HG03159 (cell line): ENCODE results near the gene SRPX2.

Experiments used
- ATAC-seq: cut with Tn5 transposase; IDR thresholded peaks from one replicate; pipeline ENCODE4 v1.9.1; 2021; ENCODE audit warnings: mild to moderate bottlenecking, moderate library complexity; ENCODE audit not compliant: unreplicated experiment

SRPX2 gene

DNA sequence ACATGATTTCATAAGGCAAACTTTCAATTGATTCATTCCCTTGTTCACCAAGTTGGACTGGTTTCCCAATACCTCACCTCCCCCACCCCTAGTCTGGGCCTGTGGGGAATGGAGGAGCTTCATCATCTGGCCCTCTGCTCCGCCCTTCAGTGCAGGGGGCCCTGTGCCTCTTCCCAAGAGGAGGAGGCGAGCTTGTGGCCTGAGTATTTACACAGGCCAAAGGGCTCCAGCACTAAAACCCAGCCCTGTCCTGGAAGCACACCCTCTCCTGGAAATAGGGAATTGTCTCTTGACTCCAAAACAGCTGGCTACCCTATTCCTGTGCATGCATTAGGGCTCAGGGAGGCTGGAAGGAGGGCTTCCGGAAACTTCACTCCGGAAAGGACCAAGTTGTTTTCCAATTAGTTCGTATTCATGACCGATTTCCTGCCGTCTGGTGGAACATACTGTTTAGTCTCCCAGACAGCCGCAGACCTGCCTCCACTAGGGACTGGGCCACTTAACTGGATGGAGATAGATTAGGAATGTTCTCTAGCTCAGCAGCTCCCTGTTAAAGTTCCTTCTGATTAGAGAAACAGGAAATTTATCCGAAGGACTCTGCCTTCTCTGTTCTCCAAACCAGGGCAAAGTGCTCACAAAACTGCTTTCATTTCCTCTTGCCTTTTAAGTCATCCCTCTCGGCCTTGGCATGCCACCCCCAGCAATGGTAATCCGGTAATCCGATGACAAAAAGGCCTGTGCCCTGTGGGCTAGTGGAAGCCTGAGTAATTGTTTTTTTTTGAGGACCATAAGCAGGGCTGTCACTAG lies 5.8 kb downstream of the SRPX2 start:
- no peak for ATAC-seq

DNA sequence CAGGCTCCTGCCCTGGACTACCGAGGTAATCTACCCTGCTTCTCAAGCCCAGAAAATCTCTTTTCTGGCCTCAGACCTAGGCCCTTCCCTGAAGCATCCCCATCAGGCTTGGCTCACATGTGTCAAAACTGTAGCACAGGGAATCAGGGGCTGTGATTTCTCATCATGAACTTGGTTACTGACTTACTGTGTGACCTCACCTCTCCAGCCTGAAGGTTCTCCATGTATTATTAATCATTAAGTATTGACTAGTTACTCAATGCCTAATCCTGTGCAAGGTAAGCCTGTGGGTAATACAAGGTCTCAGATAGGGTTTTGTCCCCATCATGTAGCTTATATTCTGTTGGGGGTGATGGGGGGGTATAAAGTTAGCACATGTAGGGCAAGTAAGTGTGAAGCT lies 6.8 kb downstream of the SRPX2 start:
- no peak for ATAC-seq

DNA sequence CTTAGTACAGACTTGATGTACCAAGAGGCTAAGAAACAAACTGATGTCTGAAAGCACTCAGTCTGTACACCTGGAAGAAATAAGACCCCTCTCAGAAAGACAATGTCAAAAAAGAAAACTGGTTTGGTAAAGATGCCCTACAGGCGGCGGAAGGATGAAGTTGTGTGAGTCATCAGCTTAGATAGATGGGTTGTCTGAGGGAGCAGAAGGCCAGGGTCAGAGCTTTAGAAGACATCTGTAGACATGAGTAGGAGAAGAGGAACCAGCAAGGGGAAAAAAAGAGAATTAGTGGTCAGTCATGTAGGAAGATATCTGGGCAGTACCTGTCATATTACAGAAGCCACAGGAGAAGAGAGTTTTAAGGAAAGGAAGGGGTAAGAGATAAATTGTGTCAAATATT lies 8.3 kb downstream of the SRPX2 start:
- ATAC-seq = no peak

DNA sequence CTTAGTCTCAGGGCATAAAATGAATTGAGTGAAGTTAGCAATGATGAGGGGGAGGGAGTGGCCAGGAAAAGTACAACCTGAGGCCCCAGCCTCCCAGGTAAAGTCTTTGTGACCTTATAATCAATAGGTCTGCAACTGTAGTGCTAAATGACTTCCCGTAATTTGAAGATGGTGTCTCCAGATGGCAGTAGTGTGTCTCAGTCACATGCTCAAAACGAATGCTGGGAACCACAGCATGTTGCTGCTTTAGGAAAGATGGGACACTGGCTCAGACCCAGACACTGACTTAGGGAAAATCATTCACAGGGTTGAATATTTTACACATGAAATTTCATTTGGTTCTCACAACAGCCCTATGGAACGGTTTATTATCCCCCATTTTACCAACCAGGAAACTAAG lies 10.3 kb downstream of the SRPX2 start:
- no peak for ATAC-seq

GRCh38 chrX:100658941-100659381 lies 15.0 kb downstream of the SRPX2 start:
- no peak for ATAC-seq

GRCh38 chrX:100659431-100660137 lies 15.6 kb downstream of the SRPX2 start:
- ATAC-seq = no peak

- no peak for ATAC-seq
Observed at GRCh38 chrX:100662170-100662569, 18.2 kb downstream of the SRPX2 start.

GRCh38 chrX:100662796-100663195 lies 18.8 kb downstream of the SRPX2 start:
- ATAC-seq = no peak

DNA sequence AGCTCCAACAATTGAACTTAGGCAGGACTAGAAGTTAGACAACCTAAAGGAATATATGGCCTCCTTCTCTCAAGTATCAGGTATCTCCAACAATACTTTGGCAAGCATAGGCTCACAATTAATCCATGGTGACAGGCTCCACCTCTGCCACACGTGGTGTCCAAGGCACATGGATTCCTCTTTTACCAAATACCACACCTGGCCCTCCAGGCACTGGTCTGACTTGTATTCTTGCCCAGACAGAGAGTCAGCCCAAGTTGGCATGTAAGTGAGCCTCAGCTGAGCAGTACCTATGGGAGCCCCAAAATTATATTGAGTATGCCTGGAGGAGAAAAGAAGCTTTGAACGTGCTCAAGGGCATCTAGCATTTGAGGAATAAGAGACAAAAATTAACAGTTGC lies 19.6 kb downstream of the SRPX2 start:
- no peak for ATAC-seq

DNA sequence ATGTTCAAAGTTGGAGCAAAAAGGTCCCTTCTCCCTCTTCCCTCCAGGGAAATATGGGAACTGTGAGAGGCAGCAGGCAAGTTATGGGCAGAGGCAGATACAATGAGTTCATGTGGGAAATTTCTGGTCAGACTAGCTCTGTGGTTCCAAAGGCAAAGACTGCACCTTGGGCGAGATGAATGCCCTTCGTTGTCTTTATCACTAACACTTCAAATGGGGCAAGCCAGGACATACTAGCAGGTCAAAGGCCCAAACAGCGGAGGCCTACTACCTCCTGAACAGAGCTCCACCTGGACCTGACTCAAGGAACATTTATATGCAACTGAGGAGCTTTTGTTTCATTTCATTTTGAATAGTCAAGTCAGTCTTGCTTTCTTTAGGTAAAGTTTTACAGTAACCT lies 29.0 kb downstream of the SRPX2 start:
- ATAC-seq = no peak

GRCh38 chrX:100673397-100673953 lies 29.5 kb downstream of the SRPX2 start:
- no peak for ATAC-seq

DNA sequence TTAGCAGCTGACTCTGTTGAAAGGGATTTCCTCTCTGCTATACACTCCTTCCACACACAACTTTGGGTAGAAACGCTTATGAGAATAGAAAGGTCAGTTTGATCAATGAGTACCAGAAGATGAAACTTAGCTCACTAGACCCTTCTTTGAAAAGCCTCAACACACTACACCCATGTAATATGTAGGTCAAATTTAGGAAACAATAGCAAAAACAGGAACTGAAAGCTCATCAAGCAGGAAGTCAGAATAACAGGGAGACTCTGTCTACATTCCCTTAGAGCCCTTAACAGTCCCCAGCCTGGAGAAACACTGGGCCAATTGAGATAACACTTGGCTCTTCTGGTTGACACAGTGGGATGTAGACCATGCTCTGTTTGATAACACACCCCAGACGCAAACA lies 30.7 kb downstream of the SRPX2 start:
- ATAC-seq = peak; percentile 42

DNA sequence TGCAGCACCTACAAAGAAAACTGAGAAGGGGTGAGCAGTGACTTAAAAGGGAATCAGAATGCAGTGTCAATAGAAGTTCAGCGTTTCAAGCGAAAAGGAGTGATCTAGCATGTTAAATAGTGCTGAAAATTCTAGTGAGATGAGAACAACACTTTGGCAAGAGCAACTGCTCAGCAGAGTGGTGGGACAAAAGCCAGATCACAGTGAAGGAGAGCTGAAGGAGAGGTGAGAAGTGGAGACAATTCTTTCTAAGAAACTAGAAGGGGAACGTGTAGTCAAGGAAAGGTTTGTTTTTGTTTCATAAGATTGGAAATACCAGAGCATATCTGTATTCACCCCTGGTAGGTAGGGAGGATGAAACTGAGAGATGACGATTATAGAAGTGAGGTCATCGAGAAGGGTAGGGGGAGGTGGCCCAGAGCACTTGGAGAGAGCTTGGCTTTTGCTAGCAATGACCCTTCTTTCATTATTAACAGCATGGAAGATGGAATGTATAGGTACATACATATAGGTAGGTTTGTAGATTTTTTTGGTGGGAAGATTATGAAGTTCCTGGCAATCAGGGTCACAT lies 33.7 kb downstream of the SRPX2 start:
- ATAC-seq = no peak

GRCh38 chrX:100680756-100681155 lies 36.8 kb downstream of the SRPX2 start:
- ATAC-seq = no peak

DNA sequence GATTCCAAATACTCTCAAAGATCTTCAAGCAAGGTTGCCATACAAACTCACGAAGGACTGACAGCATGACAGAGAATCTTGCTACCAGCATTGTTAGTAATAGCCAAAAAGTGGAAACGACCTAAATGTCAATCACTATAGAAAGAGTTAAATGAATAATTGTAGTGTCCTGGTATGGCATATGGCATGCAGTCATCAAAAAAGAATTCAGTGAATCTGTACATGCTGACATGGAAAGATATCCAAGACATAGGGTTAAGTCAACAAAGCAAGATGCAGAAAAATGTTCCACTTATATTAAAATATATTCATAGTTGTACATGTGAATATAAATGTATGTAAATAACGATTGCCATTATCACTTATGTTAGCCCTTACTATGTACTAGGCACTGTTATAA lies 37.6 kb downstream of the SRPX2 start:
- ATAC-seq = no peak

- ATAC-seq = no peak
Observed at GRCh38 chrX:100682939-100683338, 38.9 kb downstream of the SRPX2 start.

GRCh38 chrX:100685284-100685996 lies 41.4 kb downstream of the SRPX2 start:
- peak; percentile 75 for ATAC-seq

DNA sequence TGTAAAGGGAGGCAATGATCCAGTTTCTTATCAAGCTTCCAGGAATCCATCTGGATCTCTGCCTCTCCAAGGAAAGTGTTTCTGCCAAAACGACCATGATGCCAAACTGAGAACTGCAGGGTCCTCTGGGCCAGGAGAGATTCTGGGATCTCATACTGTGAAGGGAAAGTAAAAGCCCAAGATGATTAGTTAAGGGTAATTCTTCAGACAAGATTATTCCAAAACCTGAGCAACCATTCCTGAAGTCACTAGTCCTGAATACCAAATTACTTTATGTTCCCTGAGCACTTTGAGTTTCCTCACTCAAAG lies 42.0 kb downstream of the SRPX2 start:
- ATAC-seq = no peak

DNA sequence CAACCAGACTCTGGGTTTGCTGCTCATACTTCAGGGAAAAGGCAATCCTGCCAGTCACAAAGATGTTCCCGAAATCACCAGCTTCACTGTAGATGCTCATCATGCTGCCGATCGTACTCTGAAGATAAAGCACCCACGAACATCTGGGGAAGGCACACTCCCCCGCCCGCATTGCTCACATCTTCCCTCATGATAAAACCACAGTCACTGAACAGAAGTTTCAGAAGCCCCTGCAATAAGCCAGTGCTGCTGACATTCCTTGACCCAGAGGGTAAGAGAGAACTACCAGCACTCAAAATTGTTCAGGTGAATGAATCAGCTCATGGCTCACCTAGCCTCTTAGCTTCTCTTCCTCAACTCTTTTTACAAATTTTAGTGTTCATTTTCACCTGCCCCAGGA lies 43.1 kb downstream of the SRPX2 start:
- ATAC-seq = peak; percentile 35

DNA sequence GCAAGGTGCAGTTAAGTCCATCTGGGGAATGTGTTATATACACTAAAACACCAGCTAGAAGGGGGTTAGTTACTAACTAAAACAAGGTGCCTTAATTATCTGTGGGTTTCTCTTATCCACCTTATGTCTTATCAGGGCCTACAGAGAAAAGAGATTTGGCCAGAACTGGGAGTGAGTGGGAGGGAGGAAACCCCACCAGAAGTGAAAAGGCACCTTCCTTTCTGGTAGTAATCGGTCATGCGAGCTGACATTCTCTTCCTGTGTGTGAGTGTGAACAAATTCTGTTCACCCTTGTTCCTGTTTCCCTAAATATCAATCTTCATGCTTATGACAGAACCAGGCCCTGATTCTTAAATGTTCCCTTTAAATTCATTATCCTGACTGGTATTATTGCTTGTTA lies 43.5 kb downstream of the SRPX2 start:
- peak; percentile 62 for ATAC-seq

DNA sequence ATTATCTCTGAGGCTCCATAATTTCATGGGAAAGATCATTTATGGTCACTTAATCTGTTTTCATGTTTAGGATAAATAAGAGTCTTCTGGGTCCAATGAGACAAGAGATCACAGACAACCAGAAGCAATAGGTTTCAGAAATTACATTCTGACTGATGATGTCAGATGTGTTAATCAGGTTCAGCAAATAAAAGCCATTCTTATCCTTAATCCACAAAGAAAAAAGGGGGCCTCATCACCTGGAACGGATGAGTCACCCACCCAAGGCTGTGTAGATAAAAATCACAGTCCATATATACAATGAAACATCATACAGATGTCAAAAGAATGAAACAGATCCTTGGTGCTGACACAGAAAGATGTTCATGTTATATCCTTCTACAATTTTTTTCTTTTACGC lies 51.3 kb downstream of the SRPX2 start:
- ATAC-seq = no peak
